Measurements from ENCODE around the gene HMOX1.

DNA sequence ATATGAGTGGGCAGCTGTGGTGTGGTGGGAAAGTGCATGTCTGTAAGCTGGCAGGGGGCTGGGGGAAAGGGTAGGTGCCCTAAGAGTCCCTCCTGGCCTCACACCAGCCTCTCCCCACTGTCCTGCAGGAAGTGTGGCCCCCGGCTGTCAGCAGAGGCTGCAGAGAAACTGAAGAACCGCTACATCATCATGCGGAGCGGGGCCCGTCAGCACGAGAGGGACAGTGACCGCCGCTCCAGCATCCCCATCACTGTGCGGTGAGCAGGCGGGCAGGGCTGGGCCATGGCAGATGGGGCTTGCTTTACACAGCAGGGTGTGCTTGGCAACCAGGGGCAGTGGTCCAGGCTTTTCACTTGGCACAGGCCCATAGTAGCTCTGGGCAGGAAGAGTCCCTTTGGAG is 38.9 kb downstream of the HMOX1 start:
- TF ChIP-seq, protein P1, sequence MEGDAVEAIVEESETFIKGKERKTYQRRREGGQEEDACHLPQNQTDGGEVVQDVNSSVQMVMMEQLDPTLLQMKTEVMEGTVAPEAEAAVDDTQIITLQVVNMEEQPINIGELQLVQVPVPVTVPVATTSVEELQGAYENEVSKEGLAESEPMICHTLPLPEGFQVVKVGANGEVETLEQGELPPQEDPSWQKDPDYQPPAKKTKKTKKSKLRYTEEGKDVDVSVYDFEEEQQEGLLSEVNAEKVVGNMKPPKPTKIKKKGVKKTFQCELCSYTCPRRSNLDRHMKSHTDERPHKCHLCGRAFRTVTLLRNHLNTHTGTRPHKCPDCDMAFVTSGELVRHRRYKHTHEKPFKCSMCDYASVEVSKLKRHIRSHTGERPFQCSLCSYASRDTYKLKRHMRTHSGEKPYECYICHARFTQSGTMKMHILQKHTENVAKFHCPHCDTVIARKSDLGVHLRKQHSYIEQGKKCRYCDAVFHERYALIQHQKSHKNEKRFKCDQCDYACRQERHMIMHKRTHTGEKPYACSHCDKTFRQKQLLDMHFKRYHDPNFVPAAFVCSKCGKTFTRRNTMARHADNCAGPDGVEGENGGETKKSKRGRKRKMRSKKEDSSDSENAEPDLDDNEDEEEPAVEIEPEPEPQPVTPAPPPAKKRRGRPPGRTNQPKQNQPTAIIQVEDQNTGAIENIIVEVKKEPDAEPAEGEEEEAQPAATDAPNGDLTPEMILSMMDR (IDR thresholded peaks at IDR 0.05): no peak
- TF ChIP-seq POLR2A (IDR thresholded peaks at IDR 0.05) (no peak), POLR2AphosphoS5 (IDR thresholded peaks at IDR 0.05) (no peak)

All from breast epithelium (tissue), 3 donors.